Activated CD8-positive, alpha-beta memory T cell treated with anti-CD3 and anti-CD28 coated beads, Interleukin-2, amount 50 U/mL, for 4 hours (primary cell): ENCODE results near the gene CYGB.

Experiments used
- DNase-seq: peaks from one replicate; pipeline ENCODE4 v3.0.0-alpha.2; 2020

CYGB gene

DNA sequence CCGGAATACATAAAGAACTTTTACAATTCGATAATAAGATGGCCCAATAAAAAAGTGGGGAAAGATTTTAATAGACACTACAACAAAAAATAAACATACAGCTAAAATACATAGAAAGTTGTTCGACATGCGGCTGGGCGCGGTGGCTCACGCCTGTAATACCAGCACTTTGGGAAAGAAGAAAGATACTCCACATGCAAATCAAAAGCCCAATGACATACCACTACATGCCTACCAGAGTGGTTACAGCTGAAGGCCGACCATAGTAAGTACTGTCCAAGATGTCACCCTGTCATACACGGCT, 11.7 kb upstream of the CYGB start:
- DNase-seq = no peak

DNA sequence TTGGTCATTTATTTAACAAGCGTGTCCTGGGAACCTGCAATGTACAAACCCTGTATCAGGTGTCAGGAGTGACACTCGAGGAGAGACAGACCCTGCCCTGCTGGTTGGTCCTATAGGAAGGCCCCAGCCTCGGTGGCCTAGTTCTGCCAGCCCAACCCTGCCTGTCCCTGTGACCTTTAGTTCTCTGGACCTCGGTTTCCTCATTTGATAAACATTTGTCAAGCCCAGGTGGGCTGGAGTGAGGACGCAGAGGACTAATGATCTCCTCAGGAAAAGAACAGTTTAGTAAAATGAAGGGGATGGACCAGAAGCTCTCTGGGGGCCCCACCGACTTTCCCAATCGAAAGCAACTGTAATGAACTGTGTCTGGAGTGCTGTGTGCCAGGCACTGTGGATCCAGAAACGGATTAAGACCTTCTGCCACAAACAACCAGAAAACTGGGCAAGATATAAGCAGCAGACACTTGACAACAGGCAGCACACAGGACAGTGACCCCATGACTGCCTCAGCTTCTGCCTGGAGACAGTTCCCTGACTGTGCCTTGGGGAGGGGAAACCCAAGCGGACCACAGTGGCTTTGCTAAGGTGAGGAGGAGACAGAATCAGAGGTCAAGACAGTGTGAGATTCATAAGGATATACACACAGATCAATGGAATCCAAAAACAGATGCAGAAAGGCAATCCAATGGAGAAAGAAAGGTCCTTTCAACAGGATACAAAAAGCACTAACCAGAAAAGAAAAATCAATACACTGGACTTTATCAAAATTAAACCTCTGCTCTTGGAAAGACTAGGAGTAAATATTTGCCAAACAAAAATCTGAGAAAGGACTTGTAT, 11.1 kb upstream of the CYGB start:
- DNase-seq = no peak

DNA sequence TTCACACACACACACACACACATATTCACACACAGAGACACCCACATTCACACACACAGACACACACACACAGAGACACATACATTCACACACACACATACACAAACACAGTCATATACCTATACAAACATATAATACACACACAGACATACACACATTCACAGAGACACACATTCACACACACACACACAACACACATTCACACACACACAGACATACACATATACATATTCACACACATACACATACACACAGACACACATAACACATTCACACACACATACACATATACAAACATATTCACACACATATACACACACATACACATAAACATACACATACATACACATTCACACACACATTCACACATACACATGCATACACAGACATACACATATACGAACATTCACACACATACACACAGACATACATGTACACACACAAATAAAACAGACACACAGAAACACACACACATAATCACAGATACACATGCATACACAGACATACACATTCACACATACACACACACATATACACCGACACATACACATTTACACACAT, 10.2 kb upstream of the CYGB start:
- no peak for DNase-seq

DNA sequence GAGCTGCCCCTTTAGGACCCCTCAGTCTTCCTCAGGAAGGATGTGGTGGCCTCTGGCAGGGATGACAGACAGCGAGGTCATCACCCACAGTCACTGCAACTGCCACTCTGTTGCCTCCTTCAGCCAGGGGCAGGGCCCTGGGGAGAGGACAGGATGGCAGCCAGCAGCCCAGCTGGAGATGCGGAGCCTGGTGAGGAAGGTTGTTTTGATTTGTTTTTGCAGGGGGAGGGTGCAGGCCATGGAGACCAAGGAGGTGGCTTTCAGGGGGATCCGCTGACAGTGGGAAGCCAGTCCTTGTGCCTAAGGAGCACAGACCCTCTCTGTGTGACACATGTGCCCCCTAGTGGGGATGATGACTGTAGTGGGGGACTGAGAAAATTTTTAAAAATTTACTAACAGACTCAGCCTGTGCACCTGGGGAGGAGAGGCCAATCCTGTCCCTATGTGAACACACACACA, 9.7 kb upstream of the CYGB start:
- peak; percentile 68 for DNase-seq

DNA sequence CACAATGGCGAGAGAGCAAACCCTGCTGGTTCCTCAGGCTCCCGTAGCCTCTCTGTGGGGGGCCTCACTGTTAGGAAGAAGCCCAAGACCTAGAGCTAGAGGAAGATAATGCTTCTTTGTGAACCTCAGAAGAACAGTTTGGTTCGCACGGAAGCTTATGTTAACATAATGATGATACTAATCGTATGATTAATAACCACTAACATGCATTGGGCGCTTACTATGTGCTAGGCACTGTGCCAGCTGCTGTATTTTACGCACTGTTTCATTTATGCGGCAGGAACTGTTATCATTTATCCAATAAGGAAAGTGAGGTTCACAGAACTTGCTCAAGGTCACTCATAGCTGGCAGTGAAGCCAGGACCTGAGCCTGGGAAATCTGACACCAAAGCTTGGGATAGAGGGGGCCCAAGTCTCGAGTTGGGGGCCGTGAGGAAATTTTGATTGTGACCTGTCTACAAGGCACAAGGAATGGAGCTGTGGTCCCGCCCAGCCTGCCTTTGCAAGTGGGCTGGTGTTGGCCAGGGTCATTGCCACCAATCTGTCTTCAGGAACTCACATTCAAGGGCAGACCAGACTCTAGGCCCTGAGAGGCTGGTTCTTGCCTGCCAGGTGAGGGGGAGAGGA, 9.2 kb upstream of the CYGB start:
- DNase-seq = no peak

DNA sequence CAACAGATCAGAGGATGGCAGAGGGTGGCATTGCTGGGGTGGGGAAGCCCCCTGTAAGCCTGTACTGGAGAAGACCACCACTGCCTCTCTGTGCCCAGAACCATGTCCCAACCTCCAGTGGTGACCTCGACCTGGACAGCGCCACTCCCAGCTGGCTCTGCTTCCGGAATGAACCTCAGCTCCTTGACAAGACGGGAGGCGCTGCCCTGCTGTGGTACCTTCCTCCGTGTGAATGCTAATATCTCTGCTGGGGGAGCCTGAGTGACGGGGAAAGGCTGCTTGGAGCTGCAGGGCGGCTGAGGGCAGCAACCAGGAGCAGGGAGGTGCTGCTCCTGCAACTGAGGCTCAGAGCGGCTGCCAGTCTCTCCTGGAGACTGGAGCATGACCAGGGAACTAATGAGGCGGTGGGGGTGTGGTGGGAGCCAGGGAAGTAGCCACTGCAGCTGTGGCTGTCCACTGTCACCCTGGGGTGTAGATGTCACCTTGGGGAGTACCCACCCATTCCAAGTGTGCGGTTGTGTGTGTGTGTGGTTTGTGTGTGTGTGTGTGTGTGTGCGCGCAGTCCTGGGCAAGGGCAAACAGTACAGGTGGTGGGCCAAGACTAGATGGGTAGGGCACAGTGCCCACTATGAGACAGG, 8.5 kb upstream of the CYGB start:
- no peak for DNase-seq

DNA sequence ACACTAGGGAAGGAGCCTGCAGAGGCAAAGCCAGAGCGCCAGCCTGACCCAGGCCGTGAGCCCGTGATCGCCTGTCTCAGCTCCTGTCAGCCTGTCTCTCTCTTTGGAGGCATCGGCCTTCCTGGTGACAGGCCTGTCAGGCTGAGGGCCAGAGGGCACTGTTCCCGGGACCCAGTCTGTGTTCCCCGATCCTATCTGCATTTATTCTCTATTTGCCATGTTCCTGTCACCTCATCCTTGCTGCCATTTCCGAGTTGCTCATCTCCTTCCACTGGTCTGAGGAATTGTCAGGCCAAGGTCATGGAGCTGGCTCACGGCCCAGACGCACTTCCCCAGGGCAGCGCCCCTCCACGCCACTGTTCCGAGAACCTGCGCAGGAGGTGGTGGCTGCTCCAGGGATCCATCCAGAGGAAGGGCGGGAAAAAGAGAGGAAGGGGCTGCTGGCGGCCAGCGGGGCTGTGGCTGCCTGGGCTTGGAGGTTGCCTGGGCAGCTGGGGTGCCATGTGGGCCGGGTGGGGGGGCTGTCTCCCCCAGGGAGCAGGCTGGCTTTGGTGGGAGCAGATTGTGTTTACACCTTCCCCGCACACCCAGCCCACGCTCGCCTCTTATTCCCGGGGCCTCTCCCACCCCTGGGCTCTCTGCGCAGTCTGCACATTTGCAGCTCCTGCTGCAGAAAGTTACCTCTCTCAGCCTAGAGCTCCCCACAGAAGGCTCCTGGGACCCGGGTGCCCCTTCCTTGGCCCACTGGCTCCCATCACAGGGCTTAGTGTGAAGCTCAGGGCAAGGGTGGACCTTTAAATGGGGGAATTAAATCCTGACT, 7.2 kb upstream of the CYGB start:
- no peak for DNase-seq

DNA sequence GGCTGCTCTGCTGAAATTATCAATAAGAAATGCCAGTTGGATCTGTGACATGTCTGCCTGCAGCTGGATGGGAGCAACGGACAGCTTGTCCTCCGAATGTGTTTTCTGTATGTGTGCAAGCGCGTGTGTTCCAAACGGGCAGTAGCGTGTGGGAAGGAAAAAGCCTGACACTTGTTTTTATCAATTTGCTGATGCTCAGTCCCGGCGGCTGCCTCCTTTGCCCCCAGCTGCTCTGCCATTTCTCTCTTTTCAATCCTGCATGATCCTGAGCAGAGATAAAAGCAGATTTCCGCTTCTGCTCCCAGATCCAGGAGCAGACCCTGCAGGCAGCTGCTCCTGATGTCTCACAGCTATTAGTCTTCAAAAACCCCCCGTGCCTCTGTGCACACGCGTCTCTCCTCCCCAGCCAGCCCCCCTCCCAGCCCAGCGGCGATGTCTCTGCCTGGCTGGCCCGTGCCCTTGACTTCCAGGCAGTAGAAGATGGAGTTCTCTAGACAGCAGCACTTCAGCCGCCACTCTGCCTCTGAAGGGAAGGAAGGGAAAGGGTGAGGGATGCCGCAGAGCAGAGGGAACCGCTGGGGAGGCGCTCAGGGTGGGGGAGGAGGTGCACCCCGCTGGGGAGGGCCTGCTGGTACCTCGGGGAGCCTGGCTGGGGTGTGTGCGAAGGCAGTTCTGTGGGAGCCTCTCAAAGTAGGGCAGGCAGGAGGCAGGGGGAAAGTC, 6.5 kb upstream of the CYGB start:
- DNase-seq = no peak

DNA sequence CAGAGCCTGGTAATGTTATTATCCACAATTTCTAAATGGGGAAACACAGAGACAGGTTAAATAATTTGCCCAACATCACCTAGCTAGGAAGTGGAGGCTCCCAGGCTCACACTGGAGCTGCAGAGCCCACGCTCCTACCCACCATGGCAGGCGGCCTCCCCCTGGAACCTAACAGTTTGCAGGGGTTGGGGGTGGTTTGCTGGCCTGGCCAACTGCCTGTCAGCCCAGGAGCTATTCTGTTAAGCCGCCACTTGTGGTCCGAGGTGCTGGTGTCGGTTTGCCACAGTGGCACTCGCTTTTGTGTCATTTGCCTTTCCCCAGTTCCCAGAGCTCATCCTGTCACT, 5.9 kb upstream of the CYGB start:
- no peak for DNase-seq

DNA sequence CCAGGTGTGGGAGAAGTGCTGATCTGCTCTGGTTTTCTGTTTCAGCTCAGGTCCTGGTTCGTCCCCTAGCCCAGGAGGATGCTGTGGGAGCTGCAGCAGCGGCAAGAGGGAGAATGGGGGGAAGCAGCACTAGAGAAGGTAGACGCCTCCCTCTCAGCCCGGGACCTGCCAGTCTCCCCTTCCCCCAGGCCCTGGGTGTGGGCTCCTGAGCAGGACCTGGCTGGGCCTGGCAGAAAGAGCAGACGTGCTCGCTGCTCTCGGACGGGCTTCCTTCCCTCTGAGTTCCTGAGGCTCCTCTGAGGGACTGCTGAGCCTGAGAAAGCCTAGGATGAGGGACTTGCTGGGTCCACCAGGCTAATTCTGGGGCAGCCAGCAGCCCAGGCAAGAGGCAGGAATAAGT, 5.5 kb upstream of the CYGB start:
- no peak for DNase-seq

DNA sequence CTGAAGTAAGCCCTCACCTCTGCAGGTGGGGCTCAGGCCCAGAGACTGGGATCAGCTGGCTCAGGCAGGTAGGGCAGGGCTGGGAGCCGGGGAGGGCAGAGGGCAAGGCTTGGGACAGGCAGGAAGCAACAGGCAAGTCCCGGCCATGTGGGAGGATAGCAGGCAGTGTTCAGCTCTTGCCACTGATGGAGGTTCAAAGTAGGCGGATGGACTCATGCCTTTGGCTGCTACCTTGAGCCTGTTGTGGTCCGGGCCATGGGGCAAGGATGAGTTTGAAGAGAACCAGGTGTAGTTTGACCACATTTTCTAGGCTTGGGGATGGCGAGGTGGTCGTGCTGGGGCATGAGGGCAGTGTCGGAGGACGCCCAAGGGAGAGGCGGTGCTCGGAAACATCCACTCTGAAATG, 5.1 kb upstream of the CYGB start:
- no peak for DNase-seq

DNA sequence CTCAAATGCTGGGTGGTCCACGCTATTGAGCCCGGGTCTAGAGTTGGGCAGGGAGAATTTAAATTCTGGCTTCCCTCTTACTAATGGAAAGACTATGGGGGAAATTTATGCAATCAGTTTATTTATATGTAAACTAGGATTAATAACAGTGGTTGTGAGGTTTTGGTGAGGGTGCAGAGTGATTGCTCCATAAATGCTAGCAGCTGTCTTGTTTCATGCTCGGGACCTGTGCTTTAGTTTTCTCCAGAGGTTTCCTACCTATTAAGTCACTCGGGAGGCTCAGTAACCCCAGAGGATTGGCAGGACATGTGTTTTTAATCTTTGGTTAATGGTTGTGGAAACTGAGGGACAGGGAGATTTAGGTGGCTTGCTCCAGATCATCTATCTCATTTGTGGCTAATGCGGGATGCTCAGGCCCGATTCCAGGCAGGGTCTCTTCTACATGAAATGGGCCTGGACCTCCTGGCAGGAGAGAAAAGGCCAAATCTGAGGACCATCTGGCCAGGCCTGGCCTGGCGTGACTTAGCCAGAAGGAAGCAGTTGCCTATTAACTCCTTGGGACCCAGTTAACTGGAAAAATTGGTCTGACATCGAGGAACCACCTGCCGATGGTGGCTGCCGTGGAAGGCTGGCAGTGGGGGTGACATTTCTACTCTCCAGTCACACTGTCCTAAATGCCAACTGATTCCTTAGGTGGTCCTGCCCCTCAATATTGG, 4.4 kb upstream of the CYGB start:
- DNase-seq = no peak

DNA sequence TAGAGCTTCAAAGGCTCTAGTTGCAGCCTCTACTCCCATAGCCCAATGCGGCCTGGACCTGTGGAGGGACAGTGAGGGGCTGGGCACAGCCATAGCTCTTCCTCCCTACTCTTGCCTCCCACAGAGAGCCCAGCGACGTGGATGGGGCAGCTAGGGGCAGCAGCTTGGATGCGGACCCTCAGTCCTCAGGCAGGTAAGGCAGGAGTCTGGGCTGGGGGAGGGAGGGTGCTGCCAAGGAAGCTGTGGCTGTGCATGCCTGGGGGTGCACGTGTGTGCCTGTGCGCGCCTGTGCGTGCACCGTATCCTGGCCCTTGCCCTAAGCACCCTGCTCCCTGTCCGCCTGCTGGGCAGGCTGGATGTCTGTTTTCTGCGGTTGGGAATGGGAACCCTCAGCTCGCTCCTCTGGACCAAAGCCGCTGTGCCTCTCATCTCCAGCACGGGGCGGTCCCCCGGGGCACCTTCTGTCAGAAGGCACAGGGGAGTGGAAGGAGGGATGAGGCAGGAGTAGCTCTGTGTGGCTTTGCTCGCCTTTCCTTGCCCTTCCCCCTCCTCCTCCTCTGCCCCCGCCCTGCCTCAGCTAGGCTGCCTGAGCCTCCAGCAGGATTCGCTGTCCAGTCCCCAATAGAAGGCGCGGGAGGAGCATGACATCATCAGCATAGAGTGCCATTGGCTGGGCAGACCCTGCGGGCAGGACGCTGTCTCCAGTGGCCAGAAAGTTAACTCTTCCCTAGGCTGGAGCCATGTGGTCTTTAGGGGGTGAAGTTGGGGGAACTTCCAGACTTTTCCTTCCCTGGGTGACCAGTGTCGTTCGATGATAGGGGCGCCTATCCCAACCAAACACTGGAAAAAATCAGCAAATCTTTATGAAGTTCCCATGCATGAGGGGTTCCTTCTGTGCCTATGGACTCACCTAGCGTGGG, 3.1 kb upstream of the CYGB start:
- DNase-seq = no peak

DNA sequence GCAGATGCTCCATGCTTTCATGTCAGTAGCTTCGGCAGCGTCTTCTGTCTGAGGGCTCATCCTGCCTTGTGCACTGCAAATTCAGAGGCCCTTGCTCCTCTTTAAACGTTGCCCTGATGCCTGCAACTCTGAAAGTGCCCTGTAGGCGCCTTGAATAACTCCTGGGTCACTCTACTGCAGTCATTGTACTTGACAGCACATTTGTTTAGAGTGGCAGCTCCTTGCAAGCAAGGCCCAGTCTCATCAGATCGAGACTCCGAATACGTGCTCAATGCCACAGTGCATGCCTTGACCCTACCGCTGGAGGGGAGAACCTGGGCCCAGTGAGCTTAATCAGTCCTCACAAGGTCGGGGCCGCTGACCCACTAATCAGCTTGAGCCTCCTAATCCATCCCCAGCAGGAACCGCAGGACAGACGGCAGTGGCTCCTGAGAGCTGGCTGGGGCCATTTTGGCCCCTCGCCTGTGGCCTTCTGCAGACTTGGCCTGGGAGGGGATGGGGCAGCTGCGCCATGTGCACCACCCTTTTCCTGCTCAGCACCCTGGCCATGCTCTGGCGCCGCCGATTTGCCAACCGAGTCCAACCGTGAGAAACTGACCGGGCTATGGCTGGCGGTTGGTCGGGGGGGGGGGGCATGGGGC, 2.2 kb upstream of the CYGB start, which contains the start of gene PRCD:
Gene PRCD, plus strand, starts transcription at position 414 of the 641 bp plus-strand sequence. Its CDS starts 98 bp downstream, at position 512.
- DNase-seq = no peak

DNA sequence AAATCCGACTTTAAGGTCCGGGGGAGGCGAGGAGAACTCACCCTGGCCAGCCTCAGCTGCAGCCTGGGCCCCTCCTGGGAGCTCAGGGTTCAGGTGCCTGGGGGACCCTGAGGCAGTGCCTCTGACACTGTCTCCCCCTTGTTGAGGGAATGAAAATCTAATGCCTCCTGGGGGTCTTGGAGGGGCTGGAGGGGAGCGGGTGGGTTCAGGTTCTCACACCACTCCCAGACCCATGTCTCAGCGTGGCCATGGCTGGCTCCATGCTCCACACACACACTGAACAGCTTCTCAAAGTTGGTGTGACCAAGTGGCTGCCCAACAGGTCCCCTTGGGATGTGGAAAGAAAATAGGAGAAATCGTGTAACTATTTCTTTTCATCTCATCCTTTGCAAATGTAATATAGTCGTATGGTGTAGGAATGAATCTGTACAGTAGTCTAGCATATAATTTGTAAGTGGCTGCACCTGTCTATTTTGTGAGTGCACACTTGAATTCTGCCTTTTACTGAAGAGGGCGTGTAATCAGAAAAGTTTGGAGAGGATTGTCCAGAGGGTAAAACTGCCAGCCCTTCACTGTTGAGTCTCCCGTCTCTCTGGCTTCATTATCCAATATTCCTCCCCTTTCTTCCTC, 1.5 kb upstream of the CYGB start:
- no peak for DNase-seq

DNA sequence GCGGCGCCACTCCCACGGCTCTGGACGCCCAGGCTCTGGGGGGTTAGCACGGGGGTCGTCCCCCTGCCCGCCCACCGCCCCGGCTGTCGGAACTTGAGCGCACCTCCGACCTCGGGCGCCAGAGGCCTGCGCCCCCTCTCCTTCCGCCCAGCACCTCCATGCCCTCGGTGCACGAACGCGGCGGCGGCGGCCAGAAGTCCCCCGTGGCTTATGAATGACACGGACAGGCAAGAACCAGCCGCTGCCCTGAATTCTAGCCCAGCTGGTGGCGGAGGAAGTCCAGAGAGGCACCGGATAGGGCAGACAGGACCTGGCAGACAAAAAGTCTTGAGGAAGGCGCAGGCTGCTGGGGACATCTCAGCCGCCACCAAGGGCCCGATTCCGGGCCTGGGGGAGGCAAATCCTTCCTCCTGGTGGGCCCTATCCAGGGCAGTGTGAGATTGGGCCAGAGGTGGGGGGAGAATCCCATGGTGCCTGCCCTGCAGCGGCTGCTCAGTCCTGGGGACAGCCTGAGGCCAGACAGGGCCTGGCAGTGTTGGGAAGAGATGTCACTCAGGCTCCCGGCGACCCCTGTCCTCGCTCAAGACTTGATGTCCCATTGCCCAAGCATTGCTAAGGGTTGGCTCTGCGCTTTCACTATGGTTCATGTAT, 897 bp upstream of the CYGB start:
- DNase-seq = no peak

DNA sequence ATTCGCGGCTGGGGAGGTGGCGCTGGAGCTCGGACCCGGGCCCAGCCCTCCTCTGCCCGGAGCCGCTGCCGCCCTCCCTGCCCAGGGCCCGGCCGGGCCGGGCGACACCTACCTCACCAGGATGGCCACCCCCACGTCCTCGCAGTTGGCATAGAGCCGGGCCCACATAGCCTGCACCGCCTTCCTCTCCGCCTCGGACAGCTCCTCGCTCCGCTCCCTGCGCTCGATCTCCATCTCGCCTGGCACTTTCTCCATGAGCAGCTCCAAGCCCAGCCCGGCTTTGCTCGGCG, 276 bp downstream of the CYGB start:
- DNase-seq = no peak

DNA sequence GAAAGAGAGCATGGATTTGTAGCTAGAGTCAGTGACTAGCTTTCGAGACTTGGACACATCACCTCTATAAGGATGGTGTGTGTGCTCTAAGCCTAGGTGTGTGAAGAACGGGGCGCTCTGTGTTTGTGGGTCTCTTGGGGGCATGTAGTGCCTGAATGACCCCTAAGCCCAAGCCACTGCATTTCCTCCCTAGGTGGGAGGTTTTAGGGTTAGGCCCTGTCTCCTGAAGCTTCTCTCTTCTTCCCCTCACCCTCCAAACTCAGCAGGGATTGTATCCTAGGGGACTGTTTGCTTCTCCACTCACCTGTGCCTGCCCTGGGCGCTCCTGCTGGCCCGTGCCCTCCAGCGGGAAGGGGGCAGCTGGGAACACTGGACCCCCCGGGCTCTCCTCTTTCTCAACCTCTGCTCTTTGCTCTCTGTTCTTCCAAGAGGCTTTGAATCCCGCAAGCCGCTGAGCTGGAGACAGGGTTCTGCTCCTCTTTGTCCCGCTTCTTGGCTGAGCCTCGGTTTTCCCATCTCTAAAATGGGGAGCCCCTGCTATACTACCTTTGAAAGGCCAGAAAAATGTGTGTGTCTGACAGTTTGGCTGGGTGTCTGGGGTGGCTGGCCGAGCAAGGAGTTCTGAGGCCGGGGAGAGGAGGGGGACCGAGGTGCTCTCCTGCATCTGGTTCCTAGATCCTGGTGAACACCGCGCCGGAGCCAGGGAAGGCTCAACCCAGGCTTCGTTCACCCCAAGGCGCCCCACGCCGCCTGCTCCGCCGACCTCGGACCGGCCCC, 810 bp downstream of the CYGB start:
- DNase-seq = no peak
